GM21576 (cell line): Measurements from ENCODE around the gene KRTAP21-1.
"Not testable (repeated sequence)": the region's sequence is repeated elsewhere in the genome, so short reads cannot be mapped to it uniquely, and the experiment has no call there.

Source experiments
- ATAC-seq: cut with Tn5 transposase; IDR thresholded peaks from one replicate; pipeline ENCODE4 v1.9.1; 2021; ENCODE audit warnings: mild to moderate bottlenecking, moderate library complexity; ENCODE audit not compliant: unreplicated experiment

Gene KRTAP21-1

DNA sequence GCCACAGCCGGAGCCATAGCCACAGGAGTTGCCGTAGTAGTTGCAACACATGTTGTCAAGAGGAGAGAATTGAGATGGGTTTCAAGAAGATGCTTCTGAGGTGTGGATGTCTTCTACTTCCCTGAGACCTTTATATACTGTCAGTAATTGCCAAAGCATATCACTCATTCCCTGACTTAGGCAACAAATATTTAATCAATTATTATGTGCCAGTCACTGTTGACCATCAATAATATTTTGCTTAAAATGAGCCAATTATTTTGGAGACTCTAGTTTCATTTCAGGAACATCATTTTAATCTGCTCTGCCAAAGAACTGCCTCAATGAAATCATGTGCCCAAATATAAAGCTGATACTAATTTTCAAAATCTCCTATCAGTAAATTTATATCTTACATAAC lies at the start of gene KRTAP21-1:
KRTAP21-1 (minus strand) TSS at position 101 of the 400 bp plus-strand sequence; CDS start at position 51, 50 bp downstream.
- ATAC-seq = not testable (repeated sequence)

DNA sequence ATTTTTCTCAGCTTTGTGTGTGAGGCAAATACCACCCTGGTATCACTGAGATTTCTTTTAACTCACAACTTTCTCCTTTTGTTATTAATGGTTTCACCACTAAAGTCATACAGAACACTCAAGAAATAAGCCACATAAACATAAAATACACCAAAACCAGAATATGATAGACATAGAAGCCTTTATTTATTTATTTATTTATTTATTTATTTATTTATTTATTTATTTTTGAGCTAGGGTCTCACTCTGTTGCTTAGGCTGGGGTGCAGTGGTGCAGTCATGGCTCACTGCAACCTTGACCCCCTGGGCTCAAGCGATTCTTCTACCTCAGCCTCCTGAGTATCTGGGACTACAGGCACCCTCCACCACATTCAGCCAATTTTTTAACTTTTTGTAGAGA lies 45.4 kb upstream of the KRTAP21-1 start:
- ATAC-seq = no peak

DNA sequence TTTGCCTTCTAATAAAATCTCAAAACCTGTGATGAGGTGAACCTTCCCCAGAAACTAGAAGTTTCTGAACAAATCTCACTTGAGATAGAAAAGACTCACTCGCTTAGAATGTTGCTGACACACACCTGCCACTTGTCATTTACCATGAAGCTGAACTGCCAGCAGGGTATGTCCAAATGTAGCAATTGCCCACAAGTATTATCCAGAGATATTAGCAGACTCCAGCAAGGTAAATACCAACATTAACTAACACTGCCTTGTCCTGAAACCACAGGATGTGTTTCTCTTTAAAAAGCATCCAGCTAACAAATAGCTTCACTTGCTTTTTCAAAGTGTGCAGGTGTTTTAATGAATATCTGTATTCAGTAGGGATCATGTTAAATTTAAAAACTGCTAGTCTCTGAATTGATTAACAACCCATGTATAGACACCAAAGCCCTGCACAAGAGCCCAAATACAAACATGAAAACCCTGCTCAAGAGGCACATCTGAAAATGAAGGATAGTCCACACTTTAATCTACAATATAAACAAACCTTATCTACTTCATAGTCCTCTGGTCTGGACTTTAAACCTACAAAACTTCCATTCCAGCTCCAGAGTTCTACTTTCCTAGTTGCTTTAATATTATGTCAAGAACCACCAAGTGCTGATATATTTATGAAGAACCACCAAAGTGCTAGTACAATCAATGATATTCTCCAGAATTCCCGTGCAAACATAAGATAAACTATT lies 38.5 kb upstream of the KRTAP21-1 start:
- no peak for ATAC-seq

DNA sequence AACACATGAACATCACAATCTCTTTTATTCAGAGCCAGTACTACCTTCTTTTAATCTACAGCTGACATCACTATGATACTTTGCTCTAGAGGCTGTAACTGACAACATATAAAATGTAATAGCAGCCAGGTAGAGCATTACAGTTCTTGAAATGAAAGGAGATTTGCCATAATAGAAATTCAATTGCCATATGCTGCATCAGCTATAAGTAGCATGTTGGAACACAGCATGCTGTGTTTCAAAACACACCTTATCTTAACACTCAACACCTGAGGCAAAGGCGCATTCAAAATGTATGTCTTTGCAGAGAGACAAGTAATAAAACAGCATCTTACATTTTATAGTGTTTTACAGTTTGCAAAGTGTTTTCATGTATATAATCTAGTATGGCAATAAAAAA lies 24.0 kb upstream of the KRTAP21-1 start:
- no peak for ATAC-seq

DNA sequence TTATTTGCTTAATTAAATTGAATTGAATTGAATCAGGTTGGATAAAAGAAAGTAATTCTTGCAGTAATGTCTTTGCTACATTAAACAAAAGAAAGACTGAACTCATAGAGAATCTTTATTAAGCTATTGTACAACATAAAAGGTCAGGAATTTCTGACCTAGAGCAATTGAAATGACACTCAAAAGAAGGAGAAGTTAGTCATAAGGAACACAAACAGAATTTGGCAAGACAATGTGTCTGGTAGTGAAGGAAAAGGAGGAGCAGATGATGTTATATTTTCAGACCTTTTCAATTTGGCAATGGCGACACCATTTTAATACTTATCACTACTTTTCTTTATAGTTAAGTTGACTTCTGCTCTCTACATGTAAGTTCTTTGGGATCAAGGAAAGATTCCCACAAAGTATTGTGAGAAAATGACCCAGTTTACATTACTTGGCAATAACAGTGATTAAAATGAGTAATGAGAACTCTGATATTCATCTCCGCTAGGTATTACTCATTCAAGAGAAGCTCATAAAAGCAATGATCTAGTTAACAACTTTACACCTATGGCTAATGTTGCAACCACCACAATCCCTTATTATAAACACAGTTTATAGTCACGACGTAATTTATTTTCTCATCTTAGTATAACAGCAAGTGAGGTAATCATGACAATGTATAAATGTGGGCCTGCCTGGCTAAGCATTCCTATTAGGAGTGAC lies 14.7 kb upstream of the KRTAP21-1 start:
- ATAC-seq = no peak

DNA sequence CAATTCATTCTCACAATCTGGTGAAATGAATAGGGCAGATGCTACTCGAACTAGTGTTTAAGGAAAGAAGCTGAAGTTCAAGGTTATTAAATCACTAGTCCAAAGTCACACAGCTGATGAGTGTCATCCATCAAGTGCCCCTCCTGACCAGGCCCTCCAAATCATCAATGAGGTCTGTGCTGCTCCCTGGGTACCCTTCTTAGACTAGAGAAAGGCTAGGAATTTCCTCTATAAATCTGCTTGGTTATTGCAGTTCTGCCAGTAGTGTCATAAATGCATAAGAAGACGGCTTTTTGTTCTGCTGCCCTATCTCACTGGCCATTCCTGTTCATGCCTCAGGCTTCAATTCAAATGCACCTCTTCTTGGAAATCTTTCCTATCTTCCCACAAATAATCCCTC lies 5.5 kb upstream of the KRTAP21-1 start:
- ATAC-seq = no peak

DNA sequence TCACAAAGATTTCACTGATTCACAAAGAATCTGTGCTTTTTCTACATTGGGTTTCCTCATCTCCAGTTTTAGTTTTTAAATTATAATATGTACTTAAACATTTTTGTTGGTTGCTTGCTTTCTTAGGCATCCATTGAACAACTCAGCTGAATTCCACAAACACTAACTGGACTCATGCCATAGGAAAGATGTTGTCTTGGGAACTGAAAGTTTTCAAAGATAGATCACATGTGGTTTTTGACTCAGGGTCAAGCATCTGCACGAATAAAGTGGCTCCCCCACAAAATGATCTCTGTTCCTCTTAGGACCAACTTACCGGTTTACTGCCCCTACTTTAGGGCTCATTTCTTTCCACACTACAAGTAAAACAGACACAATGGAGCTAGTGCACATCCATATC lies 3.1 kb upstream of the KRTAP21-1 start:
- ATAC-seq = no peak

DNA sequence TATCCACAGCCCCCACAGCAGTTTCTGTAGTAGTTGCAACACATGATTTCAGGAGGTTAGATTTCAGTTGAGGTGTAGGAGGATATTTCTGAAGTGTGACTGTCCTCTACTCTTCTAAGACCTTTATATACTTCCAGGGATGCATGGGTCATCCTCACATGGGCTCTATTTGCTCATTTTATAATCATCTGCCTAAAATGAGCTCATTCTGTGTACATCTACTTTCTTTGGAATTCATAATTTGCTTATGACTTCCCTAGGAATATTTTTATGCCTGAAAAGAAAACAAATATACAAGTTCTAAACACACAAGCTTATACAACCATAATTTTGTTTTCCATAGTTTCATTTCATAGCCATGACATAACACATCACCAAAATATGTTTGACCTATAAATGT lies 8.1 kb downstream of the KRTAP21-1 start, which contains the start of gene KRTAP21-2:
KRTAP21-2 (minus strand) TSS at position 101 of the 400 bp plus-strand sequence; CDS start at position 44, 57 bp downstream.
- ATAC-seq = no peak

DNA sequence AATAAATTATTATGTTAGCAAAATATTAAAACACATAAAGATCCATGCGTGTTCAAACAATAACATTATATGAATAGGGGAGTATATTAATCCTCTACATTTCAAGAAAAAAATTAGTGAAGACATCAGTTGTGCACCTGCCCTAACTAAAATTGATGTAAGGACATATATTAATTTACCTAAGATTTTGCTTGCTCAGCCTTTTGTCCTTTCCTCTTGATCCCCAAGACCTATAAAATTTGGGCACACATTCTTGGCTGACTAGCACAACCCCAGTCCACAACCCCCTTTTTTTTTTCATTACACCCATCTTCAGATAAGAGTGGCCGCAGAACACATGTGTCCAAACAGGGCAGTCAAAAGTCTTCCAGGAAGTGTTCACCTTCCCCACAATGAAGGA lies 14.8 kb downstream of the KRTAP21-1 start:
- no peak for ATAC-seq

DNA sequence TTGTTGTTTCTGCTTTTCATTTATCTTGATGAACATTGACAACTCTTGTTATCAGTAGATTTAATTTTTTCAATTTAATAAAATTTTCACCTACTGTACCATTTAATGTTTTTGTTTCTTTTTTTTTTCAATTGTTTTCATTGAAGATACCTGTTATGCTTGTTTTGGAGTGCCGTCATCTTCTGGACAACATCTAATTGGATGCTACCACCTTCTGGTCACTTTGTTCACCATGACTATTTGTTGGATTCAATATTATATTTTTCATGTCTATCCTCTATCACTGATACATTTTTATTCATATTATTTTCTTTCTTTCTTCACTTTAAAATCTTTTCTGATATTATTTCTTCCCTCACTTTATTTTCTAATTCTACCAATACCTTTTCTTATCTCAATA lies 22.2 kb downstream of the KRTAP21-1 start:
- ATAC-seq = no peak

DNA sequence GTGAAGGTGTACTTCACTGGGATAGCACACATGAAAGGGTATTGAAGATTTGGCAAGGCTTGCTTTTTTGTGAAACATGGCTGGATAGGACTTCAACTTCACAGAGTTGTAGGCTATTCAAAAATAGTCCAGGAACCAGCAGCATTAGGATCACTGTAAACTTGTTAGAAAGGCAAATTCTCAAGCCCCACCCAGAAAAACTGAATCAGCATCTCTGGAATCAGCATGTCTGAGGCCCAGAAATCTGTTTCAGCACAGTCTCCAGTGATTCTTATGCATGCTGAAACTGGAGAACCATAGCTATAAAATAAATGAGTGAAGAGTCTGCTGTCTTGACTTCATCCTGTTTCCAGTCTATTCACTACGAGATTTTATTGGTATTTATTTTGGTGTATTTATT lies 28.5 kb downstream of the KRTAP21-1 start:
- ATAC-seq = no peak

DNA sequence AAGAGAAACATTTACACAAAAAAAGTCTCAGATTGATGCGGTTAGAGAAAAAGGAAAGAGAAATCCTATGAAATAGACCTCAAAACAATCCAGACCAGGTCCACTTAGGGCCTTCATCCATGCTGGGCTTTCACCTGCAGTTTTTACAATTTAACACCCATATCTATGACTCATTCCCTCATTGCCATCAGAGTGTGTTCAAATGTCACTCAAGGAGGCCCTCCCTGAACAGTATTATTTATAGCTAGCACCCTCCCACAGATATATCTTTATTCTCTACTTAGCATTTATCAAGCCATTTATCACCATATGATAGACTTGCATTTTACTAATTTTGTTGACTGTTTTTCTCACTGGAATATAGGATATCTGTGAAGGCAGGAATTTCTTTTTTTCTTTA lies 35.8 kb downstream of the KRTAP21-1 start:
- no peak for ATAC-seq

DNA sequence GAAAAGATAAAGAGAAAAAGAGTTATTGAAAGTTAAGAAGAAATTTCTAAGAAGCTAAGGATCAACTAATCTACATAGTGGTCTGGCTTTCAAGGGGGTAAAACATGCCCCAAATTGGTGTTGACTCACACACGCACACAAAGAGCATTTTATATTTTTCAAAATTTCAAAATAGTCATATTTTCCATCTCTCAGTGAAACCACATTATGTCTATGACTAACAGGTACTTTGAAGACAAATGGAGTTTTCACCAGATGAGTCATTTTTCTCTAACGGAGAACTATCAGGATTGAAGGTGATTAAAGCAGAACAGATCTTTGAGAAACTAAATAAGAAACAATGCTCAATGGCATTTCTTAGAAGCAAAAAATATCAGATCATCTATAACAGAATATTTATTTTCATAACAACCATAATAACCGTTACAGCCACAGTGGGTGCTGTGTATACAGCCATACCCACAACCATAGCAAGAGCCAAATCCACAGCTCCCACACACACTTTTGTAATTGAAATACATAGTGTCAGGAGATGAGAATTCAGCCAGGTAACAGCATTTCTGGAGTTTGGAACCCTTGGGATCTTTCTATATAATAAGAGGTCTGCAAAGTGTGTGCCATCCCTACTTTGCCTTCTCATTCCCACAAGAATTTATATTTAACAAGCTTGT lies 36.9 kb downstream of the KRTAP21-1 start, which contains the start of gene KRTAP21-3:
KRTAP21-3 (minus strand) TSS at position 539 of the 671 bp plus-strand sequence; CDS start at position 521, 18 bp downstream.
- no peak for ATAC-seq

DNA sequence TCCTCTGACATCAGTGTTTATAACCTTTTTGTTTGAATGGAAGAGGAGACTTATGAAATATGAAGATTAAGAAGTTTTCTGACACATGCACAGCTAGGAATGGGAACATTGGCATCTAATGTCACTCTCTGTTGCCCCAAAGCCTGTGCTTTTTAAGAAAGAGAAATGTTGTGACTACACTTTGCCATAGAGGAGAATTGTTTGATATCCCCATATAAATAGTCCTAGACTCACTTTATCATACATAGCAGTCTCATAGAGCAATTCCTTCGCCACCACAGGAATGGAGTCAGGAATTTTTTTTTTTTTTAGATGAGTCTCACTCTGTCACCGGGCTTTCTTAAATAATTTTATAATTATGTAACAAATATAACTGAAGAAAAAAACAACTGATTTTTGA lies 38.1 kb downstream of the KRTAP21-1 start:
- ATAC-seq = no peak

DNA sequence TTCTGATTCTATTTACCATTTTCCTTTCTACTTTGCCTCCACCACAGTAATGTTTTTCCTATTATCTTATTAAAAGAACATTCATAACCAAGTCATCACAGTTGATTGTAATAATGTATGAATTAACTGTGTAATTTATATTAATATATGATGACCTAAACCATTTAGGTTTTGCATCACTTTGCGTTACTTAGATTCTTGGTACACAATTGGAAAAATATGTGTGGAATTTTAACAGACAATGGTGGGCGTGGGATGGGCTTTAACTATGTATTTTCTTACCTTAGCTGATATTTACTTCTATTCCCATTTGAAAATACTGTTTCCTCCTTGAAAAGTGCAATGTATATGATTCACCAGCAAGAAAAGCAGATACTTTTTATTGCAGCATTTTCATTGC lies 40.3 kb downstream of the KRTAP21-1 start:
- no peak for ATAC-seq

DNA sequence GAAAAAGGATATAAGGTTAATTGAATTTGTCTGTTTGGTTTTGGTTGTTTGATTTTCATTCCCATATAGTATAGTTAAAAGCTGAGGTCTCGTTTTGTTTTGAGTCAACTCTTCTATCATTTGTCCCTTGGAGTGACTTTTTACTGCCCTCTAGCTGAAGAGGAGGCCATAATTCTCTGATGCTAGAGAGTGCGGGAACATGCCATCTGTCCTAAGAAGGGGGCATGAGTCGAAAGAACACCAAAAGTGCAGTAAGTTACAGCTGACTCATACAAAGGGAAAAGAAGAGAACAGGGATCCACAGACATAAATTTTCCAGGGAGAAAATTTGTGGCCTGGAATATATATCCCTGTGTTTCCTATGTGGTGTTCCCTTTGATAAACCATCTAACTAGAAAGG lies 40.8 kb downstream of the KRTAP21-1 start:
- ATAC-seq = no peak

DNA sequence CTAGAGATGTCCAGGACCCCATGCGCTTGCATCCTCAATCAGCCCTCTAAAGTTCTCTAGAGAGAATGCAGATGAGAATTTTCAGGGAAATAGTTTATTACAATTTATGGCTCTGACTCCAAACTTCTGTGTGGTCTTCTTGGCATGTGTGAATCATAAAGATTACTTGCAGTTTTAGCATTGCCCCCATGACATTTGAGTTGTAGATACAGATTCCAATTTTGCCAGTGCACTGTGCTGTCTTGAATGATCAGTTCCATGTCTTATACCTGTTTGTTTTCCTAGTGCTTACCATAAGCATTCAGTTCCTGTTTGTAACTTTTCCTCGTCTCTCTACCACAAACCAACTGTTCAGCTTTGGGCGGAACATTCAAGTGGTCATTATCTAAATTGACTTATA lies 41.5 kb downstream of the KRTAP21-1 start:
- ATAC-seq = no peak

DNA sequence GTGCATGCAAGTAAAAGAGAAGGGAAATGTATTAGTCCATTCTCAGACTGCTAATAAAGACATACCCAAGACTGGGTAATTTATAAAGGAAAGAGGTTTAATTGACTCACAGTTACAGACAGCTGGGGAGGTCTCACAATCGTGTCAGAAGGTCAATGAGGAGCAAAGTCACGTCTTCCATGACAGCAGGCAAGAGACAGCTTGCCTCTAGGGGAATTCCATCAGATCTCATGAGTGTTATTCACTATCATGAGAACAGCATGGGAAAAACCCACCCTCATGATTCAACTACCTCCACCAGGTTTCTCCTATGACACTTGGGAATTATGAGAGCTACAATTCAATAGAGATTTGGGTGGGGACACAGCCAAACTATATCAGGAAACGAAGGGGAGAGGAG lies 44.7 kb downstream of the KRTAP21-1 start:
- no peak for ATAC-seq

DNA sequence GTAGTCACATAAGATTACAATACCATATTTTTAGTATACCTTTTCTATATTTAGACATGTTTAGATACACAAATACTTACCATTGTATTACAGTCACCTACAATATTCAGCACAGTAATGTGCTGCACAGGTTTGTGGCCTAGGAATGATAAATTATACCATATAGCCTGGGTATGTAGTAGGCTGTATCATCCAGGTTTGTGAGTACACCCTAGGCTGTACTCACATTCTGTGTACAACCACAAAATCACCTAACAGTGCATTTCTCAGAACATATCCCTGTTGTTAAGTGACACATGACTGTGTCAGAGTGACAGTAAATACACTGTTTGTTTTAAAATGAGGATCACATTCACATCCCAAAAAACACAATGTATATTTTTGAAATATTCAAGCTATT lies 47.8 kb downstream of the KRTAP21-1 start:
- no peak for ATAC-seq
